Measurements from ENCODE around the gene CCDC158.
A peak's percentile ranks its signal among the peaks of the same experiment; 100 is the strongest.
"Not testable (repeated sequence)": the region's sequence is repeated elsewhere in the genome, so short reads cannot be mapped to it uniquely, and the experiment has no call there.

The CCDC158 gene

GRCh38 chr4:76311896-76312331, 109.0 kb downstream of the CCDC158 start:
- no peak for DNase-seq (ENCODE audit: low read depth)

- DNase-seq (ENCODE audit: low read depth) = no peak
Measured at GRCh38 chr4:76310683-76311082, 110.3 kb downstream of the CCDC158 start.

- DNase-seq (ENCODE audit: low read depth) = no peak
Measured at GRCh38 chr4:76309939-76310550, 110.9 kb downstream of the CCDC158 start.

- DNase-seq (ENCODE audit: low read depth) = no peak
Measured at GRCh38 chr4:76308548-76308947, 112.4 kb downstream of the CCDC158 start.

- DNase-seq (ENCODE audit: low read depth) = no peak
Measured at GRCh38 chr4:76307660-76308014, 113.3 kb downstream of the CCDC158 start.

GRCh38 chr4:76306882-76307659, 113.9 kb downstream of the CCDC158 start:
- DNase-seq (ENCODE audit: low read depth) = no peak

GRCh38 chr4:76305971-76306881, 114.7 kb downstream of the CCDC158 start, which contains the start of gene STBD1:
TSS of gene STBD1 (plus strand) at chr4:76306733. CDS start at chr4:76306770, 37 bp downstream.
- no peak for DNase-seq (ENCODE audit: low read depth)

DNA sequence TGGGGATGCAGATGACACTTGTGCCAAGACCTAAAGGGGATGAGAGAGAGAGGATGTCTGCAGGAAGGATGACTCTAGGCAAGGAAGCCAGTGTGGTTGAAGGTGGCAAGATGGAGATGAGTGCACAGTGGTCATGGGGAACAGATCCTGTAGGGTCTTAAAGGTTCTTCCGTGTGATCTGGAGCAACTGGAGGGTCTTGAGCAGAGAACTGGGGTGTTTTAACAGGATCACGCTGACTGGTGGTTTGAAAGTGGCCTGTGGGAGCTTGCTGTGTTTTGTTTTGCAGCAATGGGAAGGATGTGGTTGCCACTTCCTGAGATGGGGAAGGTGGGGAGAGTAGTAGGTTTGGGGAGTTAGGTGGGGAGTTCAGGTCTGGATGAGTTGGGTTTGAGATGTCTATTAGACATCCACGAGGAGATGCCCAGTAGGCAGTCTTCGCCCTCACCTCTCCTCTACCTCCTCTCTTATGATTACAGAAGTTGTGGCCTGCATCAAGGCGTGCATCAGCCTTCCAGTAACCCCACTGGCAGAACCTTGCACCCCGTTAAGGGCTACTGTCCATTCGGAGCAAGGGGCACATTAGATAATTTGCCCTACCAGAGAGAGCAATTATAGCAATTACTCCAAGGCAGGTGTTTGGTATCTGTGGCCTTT, 115.8 kb downstream of the CCDC158 start:
- no peak for DNase-seq (ENCODE audit: low read depth)

- no peak for DNase-seq (ENCODE audit: low read depth)
Measured at GRCh38 chr4:76302826-76303438, 118.0 kb downstream of the CCDC158 start.

GRCh38 chr4:76301775-76302162, 119.2 kb downstream of the CCDC158 start:
- DNase-seq (ENCODE audit: low read depth) = no peak

GRCh38 chr4:76301068-76301774, 119.7 kb downstream of the CCDC158 start:
- DNase-seq (ENCODE audit: low read depth) = peak; percentile 18

DNA sequence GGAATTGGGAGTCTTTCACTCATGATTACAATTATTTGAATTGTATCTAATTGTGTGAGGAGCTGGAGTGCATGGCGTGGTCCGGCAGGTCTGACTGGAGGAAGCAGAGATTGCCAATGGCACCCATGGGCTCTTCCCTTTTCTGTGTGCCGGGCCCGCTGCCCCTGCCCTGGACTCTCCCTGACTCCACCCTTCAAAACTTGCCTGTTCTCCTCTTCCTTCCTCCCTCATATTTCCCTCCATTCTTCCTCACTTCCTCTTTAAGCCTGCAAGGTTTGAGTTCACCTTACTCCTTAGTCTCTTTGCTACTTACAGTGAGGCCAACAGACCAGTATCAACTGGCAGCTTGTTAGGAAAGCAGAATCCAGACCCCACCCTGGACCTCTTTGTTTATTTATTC, 120.9 kb downstream of the CCDC158 start:
- DNase-seq (ENCODE audit: low read depth) = no peak

DNA sequence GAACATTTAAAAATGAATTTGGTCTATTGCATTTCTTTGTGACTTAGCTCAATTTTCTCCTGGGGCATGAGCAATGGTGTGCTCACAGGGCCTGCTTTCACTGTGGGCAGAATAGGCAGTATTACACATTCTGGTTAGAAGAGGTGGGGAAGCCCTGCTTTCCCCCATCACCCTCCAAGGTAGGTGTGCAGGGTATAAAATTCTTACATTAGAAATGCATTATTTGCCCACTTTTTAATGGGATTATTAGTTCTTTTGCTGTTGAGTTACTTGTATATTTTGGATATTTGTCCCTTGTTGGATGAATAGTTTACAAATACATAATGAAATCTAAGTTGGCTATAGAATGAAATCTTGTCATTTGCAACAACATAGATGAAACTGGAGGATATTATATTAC, 122.7 kb downstream of the CCDC158 start:
- DNase-seq (ENCODE audit: low read depth) = no peak

DNA sequence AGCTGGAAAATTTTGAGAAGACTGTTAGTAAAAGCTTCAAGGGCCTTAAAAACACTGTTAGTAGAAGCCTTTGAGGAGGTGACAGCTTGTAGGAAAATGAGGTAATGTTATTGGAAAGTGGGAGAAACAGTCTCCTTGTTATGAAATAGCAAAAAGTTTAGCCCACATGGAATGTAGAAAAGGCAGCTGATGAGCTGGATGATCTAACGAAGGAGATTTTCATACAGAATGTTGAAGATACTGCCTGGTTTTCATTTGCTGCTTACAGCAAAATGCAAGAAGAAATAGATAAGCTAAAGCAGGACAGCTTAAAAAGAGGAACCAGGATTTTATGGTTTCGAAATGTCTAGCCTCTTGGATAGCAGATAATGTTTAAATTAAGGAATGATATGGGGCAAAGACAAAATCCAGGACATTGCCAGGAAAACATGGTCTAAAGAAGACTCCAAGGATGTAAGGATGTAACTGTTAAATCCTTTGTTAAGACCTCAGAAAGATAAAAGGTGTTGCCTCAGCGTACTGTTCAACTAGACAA, 124.6 kb downstream of the CCDC158 start:
- no peak for DNase-seq (ENCODE audit: low read depth)

DNA sequence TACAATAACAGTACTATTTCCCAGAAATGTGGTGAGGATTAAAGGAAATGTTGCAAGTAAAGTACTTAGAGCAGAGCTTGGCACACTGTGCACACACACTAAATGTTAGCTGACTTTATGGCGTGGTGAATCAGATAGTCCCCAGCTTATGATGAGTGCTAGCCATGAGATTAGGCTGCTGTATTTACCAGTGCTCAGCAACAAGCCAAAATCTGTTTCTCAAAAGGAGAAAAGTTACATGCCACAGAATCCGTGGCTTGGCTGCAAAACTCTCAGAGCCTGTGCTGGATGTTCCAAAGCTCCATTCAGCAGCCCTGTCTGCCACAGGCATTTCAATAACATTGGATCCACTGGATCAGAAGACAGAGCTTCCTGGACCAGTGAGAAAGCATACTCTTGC, 127.2 kb downstream of the CCDC158 start:
- no peak for DNase-seq (ENCODE audit: low read depth)

- DNase-seq (ENCODE audit: low read depth) = no peak
Measured at GRCh38 chr4:76292730-76293129, 128.2 kb downstream of the CCDC158 start.

DNA sequence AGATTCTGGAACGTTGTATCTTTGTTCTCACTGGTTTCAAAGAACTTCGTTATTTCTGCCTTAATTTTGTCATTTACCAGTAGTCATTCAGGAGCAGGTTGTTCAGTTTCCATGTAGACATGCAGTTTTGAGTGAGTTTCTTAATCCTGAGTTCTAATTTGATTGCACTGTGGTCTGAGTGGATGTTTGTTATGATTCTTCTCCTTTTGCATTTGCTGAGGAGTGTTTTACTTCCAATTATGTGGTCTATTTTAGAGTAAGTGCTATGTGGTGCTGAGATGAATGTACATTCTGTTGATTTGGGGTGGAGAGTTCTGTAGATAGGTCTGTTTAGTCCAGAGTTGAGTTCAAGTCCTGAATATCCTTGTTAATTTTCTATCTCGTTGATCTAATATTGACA, 133.1 kb downstream of the CCDC158 start:
- not testable (repeated sequence) for DNase-seq (ENCODE audit: low read depth)

DNA sequence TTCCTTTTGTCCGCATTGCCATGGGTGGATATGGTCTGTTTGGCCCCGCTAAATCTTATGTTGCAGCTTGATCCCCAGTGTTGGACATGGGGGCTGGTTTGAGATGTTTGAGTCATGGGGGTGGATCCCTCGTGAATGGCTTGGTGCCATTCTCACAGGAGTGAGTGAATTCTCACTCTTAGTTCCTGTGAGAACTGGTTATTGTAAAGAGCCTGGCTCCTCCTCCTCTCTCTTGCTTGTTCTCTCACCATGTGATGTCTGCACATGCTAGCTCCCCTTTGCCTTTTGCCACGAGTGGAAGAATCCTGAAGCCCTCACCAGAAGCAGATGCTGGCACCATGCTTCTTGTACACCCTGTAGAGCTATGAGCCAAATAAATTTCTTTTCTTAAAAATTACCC, 137.0 kb downstream of the CCDC158 start:
- no peak for DNase-seq (ENCODE audit: low read depth)

DNA sequence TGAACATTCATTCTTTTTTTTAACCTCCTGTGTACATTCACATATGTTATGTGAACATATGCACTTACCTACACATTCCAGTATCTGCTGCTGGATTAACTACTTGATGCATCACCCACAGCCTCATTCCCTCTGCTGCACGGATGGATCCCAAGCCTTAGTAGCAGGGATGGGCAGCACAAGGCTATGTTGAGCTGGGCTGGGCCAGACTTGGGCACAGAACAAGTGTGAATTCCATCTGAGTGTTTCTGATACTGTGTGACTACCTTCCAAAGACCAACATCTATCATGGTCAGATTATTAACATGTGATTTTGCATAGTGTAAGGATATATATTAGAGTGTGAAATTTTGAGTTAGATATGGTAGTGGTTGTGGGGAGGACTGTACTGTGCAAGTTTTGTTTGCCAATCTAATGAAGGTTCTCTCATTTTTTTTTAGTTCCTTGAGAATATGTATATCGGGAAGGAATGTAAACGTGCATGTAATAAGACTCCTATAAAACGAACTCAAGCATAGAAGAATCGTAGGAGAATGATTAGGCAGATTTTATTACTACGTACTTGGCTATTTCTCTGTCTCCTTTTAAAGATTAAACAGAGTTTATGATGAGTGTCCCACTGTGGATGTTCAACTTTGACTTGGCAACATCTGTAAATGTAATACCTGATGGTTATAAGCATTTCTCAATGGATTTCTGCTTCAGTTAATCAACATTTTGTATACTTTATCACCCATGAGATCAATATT, 137.8 kb downstream of the CCDC158 start:
- DNase-seq (ENCODE audit: low read depth) = no peak

DNA sequence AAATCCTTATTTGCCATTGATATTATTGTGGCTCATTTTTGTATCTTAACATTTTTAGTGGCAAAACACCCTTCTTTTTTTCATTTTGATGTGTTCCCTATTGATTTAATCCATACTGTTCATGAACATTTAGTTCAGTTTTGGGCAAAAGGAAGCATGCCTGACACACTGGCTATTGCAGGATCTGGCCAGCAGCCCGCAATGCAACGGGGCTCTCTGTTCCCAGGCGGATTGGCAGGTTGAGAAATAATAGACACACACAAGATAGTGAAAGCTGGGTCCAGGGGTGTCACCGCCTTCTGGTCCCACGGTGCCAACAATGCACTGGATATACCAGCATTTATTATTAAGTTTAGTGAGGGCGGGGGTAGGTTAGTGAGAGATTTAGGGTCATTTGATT, 139.3 kb downstream of the CCDC158 start:
- DNase-seq (ENCODE audit: low read depth) = not testable (repeated sequence)

Data from activated T-cell treated with anti-CD3 and anti-CD28 coated beads for 48 hours (primary cell).